ENCODE measurements around the gene KEAP1. TPM values are rescaled to one million over a fixed set of nuclear protein-coding genes. Genes with fewer than 3 reads are reported as not detected.

KEAP1 gene
- total and polyA plus RNA-seq, 2 of the 8 experiments (the other 6 are each of a cell fraction or from before 2014, with no cell fraction given) = 80.6 to 106 TPM

- Histone ChIP-seq H3K9ac (replicated peaks in 1 of 4; ENCODE audit: extremely low read depth in 1 of 4, low read depth in 3 of 4, low read length in 3 of 4) (peak overlapping the region; percentile 42 to 87 (median 56); a peak in 6 of 7 replicates), H3K27me3 (replicated peaks in 1 of 4; ENCODE audit: control insufficient read depth in 3 of 4, extremely low read depth in 1 of 4, insufficient read depth in 3 of 4, low read length in 3 of 4) (peaks cover 0 to 5% (median 2%) of the 10 kb centered on the region in 4 experiments; a peak in 4 of 7 replicates), H3K4me2 (ENCODE audit: insufficient read depth in 1 of 2, low read depth in 2 of 2, low read length in 2 of 2) (peak overlapping the region; percentile 88 to 99), H4K91ac (replicated peaks; ENCODE audit: insufficient read length, low read length) (no peak overlapping the region), H3K79me2 (ENCODE audit: control insufficient read depth in 1 of 2, insufficient read depth in 2 of 2, low read length in 2 of 2) (no peaks in the 10 kb centered on the region), H3K27ac (ENCODE audit: low read depth, low read length) (peak overlapping the region; percentile 66; the same call in 1 of the 2 replicates), H4K8ac (ENCODE audit: extremely low read depth, insufficient read depth, low read length) (no peak overlapping the region; the same call in 1 of the 2 replicates), H3K4me1 (replicated peaks in 1 of 4; ENCODE audit: control insufficient read depth in 3 of 4, insufficient read depth in 4 of 4, low read length in 3 of 4) (peaks cover 0 to 7% (median 2%) of the 10 kb centered on the region in 4 experiments; a peak in 6 of 7 replicates), H3K36me3 (ENCODE audit: control insufficient read depth in 2 of 4, insufficient read depth in 4 of 4, low read length in 3 of 4) (no peaks in the 10 kb centered on the region; a peak in 1 of 8 replicates), H3K23me2 (ENCODE audit: low read depth, low read length) (peaks cover 6% of the 10 kb centered on the region; the same call in 1 of the 2 replicates), H3K79me1 (ENCODE audit: low read depth, low read length) (no peaks in the 10 kb centered on the region), H2AFZ (ENCODE audit: low read length) (peak overlapping the region; percentile 99), H2BK20ac (ENCODE audit: low read length) (no peak overlapping the region), H3K9me3 (ENCODE audit: insufficient read depth in 2 of 2, low read depth in 1 of 2, low read length in 1 of 2) (no peaks in the 10 kb centered on the region), H4K5ac (ENCODE audit: insufficient read length, low read depth, low read length) (peak overlapping the region; percentile 39), H2AK5ac (ENCODE audit: low read depth, low read length) (no peak overlapping the region), H3K4me3 (ENCODE audit: extremely low read depth in 1 of 4, insufficient read depth in 2 of 4, low read depth in 3 of 4, low read length in 4 of 4) (peak overlapping the region; percentile 62 to 78 (median 72)), H3K18ac (ENCODE audit: extremely low read depth, low read length) (peak overlapping the region; percentile 83), H2BK12ac (ENCODE audit: low read depth, low read length) (peak overlapping the region; percentile 87; the same call in 1 of the 2 replicates), H2BK15ac (ENCODE audit: low read length) (peak overlapping the region; percentile 100), H3K14ac (ENCODE audit: insufficient read length) (no peak overlapping the region), H3K23ac (ENCODE audit: insufficient read length) (no peak overlapping the region), H2BK120ac (replicated peaks; ENCODE audit: low read depth, low read length) (no peak overlapping the region), H4K20me1 (replicated peaks in 1 of 2; ENCODE audit: control insufficient read depth in 1 of 2, insufficient read depth in 2 of 2, low read length in 2 of 2) (no peaks in the 10 kb centered on the region), H3K4ac (replicated peaks; ENCODE audit: insufficient read length, low read depth, low read length) (no peak overlapping the region), H2BK5ac (ENCODE audit: low read depth, low read length) (peak overlapping the region; percentile 83; the same call in 1 of the 2 replicates), H3K56ac (replicated peaks; ENCODE audit: insufficient read length, low read depth, low read length) (no peak overlapping the region)
- no peak for FAIRE-seq
- POLR2A ChIA-PET (ENCODE audit: partially characterized antibody) = interaction anchor here (0.6 to 1.0 kb wide), 2 partner anchors 18 to 91 kb away, joined by 3 read pairs; no protein-coding TSS in a partner anchor
- DNase-seq (ENCODE audit: low read depth in 1 of 2, low spot score in 2 of 2) = peak; percentile 90 to 100
- CTCF ChIA-PET (ENCODE audit: partially characterized antibody) = interaction anchor here (2.3 kb wide), 1 partner anchor 17 kb away, joined by 9 read pairs; no protein-coding TSS in a partner anchor
- WGBS, 2 experiments (ENCODE audit: extremely low coverage in 1 of 2, insufficient coverage in 1 of 2, insufficient read length in 1 of 2, insufficient replicate concordance in 2 of 2, low coverage in 1 of 2, low lambda C conversion rate in 2 of 2, missing lambda C conversion rate in 1 of 2) = 10% methylated on average over 22 of the region's 45 CpGs; no CpG with 5 or more reads in 1 of the 2 experiments
- peak; percentile 64 for TF ChIP-seq KDM4A (IDR thresholded peaks at IDR 0.05; ENCODE audit: low read depth, low read length, severe bottlenecking)
- no peak for TF ChIP-seq SIRT6 (IDR thresholded peaks at IDR 0.05; ENCODE audit: low read length)
- no peak for TF ChIP-seq SRF (IDR thresholded peaks at IDR 0.05; ENCODE audit: low read depth, low read length)
- TF ChIP-seq SIN3A (conservative IDR thresholded peaks at IDR 0.05 in 1 of 2, IDR thresholded peaks at IDR 0.05 in 1 of 2; ENCODE audit: low read depth in 1 of 2, low read length in 2 of 2) = peak in 1 of 2 experiments; percentile 78; a peak in 2 of 4 replicates
- TF ChIP-seq ASH2L (IDR thresholded peaks at IDR 0.05; ENCODE audit: low read length) = no peak
- TF ChIP-seq SP1 (IDR thresholded peaks at IDR 0.05; ENCODE audit: low read depth, low read length) = peak; percentile 26; the same call in 1 of the 2 replicates
- TF ChIP-seq CREB1 (IDR thresholded peaks at IDR 0.05) = no peak
- no peak for TF ChIP-seq RBBP5 (IDR thresholded peaks at IDR 0.05; ENCODE audit: borderline replicate concordance, low read depth, low read length)
- no peak for TF ChIP-seq EP300 (IDR thresholded peaks at IDR 0.05; ENCODE audit: borderline replicate concordance in 1 of 2, low read depth in 2 of 2, low read length in 2 of 2)
- TF ChIP-seq CTBP2 (IDR thresholded peaks at IDR 0.05; ENCODE audit: borderline replicate concordance, insufficient read depth, insufficient read length, low read length) = no peak
These were observed 41.9 kb downstream of the KEAP1 start for GRCh38 chr19:10461047-10461949.

All from H1 (cell line).